Measurements from ENCODE around the gene FGF8. TPM values are rescaled to one million over a fixed set of nuclear protein-coding genes. Genes with fewer than 3 reads are reported as not detected.

The FGF8 gene
- total RNA-seq, 1 experiment from 2014 or later, result not detected

DNA sequence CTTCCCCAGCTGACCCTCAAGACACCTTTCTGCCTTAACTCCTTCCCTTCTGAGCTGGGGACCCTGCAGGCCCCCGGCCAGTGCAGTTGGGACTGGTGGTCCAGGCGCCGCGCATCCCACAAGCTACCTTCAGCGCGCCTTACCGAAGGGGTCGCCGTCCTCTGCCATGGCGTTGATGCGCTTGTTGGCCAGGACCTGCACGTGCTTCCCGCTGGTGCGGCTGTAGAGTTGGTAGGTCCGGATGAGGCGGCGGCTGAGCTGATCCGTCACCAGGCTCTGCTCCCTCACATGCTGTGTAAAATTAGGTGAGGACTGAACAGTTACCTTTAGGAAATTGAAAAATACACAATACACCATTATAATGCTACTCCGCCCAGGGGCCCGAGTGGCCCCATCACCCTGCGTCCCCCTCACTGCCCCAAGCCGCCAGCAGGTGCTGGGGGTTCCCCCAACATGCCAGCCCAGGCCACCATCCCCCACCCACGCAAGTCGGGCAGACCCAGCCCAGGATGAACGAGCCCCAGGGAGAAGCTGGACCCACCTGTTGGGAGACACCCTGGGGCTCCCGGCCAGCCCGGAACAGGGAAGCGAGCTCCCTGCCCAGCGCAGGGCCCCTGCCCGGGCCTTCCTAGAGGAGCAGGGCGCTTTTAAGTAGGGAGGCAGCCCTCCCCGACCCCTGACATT lies 1.2 kb downstream of the FGF8 start:
- ATAC-seq (no peak), DNase-seq (no peak)
- intact Hi-C loops (cut with micrococcal nuclease), result no loop called here
- peaks cover 9% of the 10 kb centered on the region; the same call in 1 of the 2 replicates for H3K27me3 ChIP-seq (ENCODE audit: low read length)
- CTCF ChIA-PET, result no interaction called here
- H3K4me1 ChIP-seq (ENCODE audit: insufficient read depth, low read length), result no peaks in the 10 kb centered on the region
- no peaks in the 10 kb centered on the region for H4K20me1 ChIP-seq (ENCODE audit: low read length)
- no peaks in the 10 kb centered on the region for H3K9me2 ChIP-seq (replicated peaks; ENCODE audit: low read length)
- H3F3A ChIP-seq (ENCODE audit: low read length, unreplicated experiment), result no peaks in the 10 kb centered on the region
- BruUV-seq (replicated peaks), result no TSS peak
- POLR2A ChIA-PET (ENCODE audit: unreplicated experiment), result no interaction called here
- no peak overlapping the region for H3K4me2 ChIP-seq (ENCODE audit: low read length)
- H2AFZ ChIP-seq (ENCODE audit: low read length), result no peak overlapping the region
- H3K27ac ChIP-seq (ENCODE audit: low read length), result no peak overlapping the region
- no peak overlapping the region for H3K9ac ChIP-seq (ENCODE audit: low read length)
- no peak overlapping the region for H3K4me3 ChIP-seq (ENCODE audit: low read length)
- no peaks in the 10 kb centered on the region for H3K79me2 ChIP-seq (ENCODE audit: low read length)
- no peak for TF ChIP-seq EZH2 (IDR thresholded peaks at IDR 0.05; ENCODE audit: low read length, unreplicated experiment)
- no peak for TF ChIP-seq EZH2phosphoT487 (IDR thresholded peaks at IDR 0.05; ENCODE audit: borderline replicate concordance, low read length)
- TF ChIP-seq, protein P1, sequence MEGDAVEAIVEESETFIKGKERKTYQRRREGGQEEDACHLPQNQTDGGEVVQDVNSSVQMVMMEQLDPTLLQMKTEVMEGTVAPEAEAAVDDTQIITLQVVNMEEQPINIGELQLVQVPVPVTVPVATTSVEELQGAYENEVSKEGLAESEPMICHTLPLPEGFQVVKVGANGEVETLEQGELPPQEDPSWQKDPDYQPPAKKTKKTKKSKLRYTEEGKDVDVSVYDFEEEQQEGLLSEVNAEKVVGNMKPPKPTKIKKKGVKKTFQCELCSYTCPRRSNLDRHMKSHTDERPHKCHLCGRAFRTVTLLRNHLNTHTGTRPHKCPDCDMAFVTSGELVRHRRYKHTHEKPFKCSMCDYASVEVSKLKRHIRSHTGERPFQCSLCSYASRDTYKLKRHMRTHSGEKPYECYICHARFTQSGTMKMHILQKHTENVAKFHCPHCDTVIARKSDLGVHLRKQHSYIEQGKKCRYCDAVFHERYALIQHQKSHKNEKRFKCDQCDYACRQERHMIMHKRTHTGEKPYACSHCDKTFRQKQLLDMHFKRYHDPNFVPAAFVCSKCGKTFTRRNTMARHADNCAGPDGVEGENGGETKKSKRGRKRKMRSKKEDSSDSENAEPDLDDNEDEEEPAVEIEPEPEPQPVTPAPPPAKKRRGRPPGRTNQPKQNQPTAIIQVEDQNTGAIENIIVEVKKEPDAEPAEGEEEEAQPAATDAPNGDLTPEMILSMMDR (conservative IDR thresholded peaks at IDR 0.05; ENCODE audit: low read depth, low read length), result no peak
- no peaks in the 10 kb centered on the region for H3K36me3 ChIP-seq (ENCODE audit: low read depth, low read length)
- H3K9me3 ChIP-seq (ENCODE audit: low read length), result no peaks in the 10 kb centered on the region

DNA sequence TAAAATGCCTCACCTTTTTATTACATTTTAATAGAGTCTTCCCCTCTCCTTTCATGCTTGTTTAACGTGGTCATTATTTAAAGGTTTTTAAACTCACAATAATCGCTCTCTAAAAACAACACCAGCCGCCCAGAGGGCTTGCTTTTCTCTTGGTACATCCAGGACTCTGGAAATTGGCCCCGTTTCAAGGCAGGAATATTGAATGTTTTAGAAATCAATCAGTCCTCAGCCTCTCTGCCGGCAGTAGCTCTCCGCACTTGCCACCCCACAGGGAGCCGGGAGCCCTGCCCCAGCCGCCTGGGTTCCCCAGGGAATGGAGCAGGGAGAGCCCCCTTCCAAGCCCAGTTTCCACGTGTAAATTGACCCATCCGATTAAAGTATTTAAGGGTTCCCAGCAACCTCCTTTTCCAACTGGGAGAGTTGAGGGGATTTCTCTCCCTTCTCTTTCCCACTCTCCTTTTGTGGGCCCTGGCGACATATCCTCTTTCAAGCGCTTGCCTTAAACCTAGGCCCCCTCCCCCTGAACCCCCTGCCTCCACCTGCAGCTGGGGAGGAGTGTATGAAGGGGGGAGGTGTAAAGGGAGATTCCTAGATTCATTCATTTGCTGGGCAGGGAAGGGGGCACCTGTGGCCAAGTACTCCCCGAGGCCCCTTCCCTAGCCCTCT lies 1.9 kb downstream of the FGF8 start:
- H3K9ac ChIP-seq (ENCODE audit: low read length), result no peak overlapping the region
- no peak for TF ChIP-seq EZH2phosphoT487 (IDR thresholded peaks at IDR 0.05; ENCODE audit: borderline replicate concordance, low read length)
- TF ChIP-seq, protein P1 (conservative IDR thresholded peaks at IDR 0.05; ENCODE audit: low read depth, low read length), result no peak
- TF ChIP-seq EZH2 (IDR thresholded peaks at IDR 0.05; ENCODE audit: low read length, unreplicated experiment), result no peak
- no TSS peak for BruUV-seq (replicated peaks)
- ChIA-PET POLR2A (ENCODE audit: unreplicated experiment) (no interaction called here), CTCF (no interaction called here)
- DNase-seq (no peak), ATAC-seq (no peak)
- no peak overlapping the region for H2AFZ ChIP-seq (ENCODE audit: low read length)
- no peak overlapping the region for H3K27ac ChIP-seq (ENCODE audit: low read length)
- no peaks in the 10 kb centered on the region for H3K9me3 ChIP-seq (ENCODE audit: low read length)
- no peaks in the 10 kb centered on the region for H3K36me3 ChIP-seq (ENCODE audit: low read depth, low read length)
- H3K9me2 ChIP-seq (replicated peaks; ENCODE audit: low read length), result no peaks in the 10 kb centered on the region
- intact Hi-C loops (cut with micrococcal nuclease), result no loop called here
- H3F3A ChIP-seq (ENCODE audit: low read length, unreplicated experiment), result no peaks in the 10 kb centered on the region
- peaks cover 9% of the 10 kb centered on the region; the same call in 1 of the 2 replicates for H3K27me3 ChIP-seq (ENCODE audit: low read length)
- no peaks in the 10 kb centered on the region for H3K4me1 ChIP-seq (ENCODE audit: insufficient read depth, low read length)
- no peaks in the 10 kb centered on the region for H4K20me1 ChIP-seq (ENCODE audit: low read length)
- no peak overlapping the region for H3K4me3 ChIP-seq (ENCODE audit: low read length)
- no peak overlapping the region for H3K4me2 ChIP-seq (ENCODE audit: low read length)
- no peaks in the 10 kb centered on the region for H3K79me2 ChIP-seq (ENCODE audit: low read length)
